Neuronal stem cell (in vitro differentiated cells): ENCODE measurements around the gene SORL1-AS1.

Source experiments
- DNase-seq: peaks from one replicate; pipeline ENCODE4 v3.0.0-alpha.2; 2013; ENCODE audit warnings: low spot score
- H2AFZ ChIP-seq: one replicate; pipeline ENCODE4 v1.6.1; 2013; ENCODE audit warnings: mild to moderate bottlenecking, low read length, inconsistent platforms
- H2AK5ac ChIP-seq: 2 replicates; pipeline ENCODE4 v1.6.1; 2013; ENCODE audit warnings: low read depth, mild to moderate bottlenecking, inconsistent platforms, low read length, moderate library complexity, mixed read lengths
- H2BK120ac ChIP-seq: 2 replicates; pipeline ENCODE4 v1.6.1; 2013; ENCODE audit warnings: low read depth, mild to moderate bottlenecking, inconsistent platforms, low read length, moderate library complexity, mixed read lengths
- H2BK12ac ChIP-seq: one replicate; pipeline ENCODE4 v1.6.1; 2013; ENCODE audit warnings: low read length, inconsistent platforms
- H2BK15ac ChIP-seq: 2 replicates; pipeline ENCODE4 v1.6.1; 2013; ENCODE audit warnings: mild to moderate bottlenecking, low read length, inconsistent platforms, mixed read lengths
- H2BK5ac ChIP-seq: one replicate; pipeline ENCODE4 v1.6.1; 2013; ENCODE audit warnings: inconsistent platforms, mild to moderate bottlenecking, low read length, moderate library complexity
- H3K14ac ChIP-seq: one replicate; pipeline ENCODE4 v1.6.1; 2013; ENCODE audit warnings: low read length, inconsistent platforms
- H3K18ac ChIP-seq: 2 replicates; pipeline ENCODE4 v1.6.1; 2013; ENCODE audit warnings: low read length, inconsistent platforms
- H3K23ac ChIP-seq: 2 replicates; pipeline ENCODE4 v1.6.1; 2013; ENCODE audit warnings: low read depth, mild to moderate bottlenecking, mixed read lengths, low read length, inconsistent platforms; ENCODE audit not compliant: poor library complexity
- H3K27ac ChIP-seq: replicated peaks from 3 replicates; pipeline ENCODE4 v1.5.1; 2013; ENCODE audit warnings: low read length, inconsistent platforms
- H3K27me3 ChIP-seq, 3 experiments: 2 replicates each; pipeline ENCODE4 v1.6.1; 2013; ENCODE audit warnings: low read length in 3 of 3, mild to moderate bottlenecking in 2 of 3, inconsistent platforms in 1 of 3, low read depth in 1 of 3, mixed read lengths in 1 of 3, moderate library complexity in 1 of 3; ENCODE audit not compliant: control insufficient read depth in 3 of 3, insufficient read depth in 3 of 3
- H3K36me3 ChIP-seq, 2 donors: replicated peaks in 1 of 2; 2 replicates each; pipeline ENCODE4 v1.6.1; 2013; ENCODE audit warnings: low read length in 2 of 2; ENCODE audit not compliant: control insufficient read depth in 2 of 2, insufficient read depth in 2 of 2
- H3K4ac ChIP-seq: 2 replicates; pipeline ENCODE4 v1.6.1; 2013; ENCODE audit warnings: inconsistent platforms, mild to moderate bottlenecking, low read length, moderate library complexity
- H3K4me1 ChIP-seq, 2 donors: 1 replicate in 1 of 2; 2 replicates in 1 of 2; pipeline ENCODE4 v1.6.1; 2013; ENCODE audit warnings: low read length in 2 of 2, low read depth in 1 of 2; ENCODE audit not compliant: control insufficient read depth in 2 of 2, insufficient read depth in 1 of 2
- H3K4me2 ChIP-seq: one replicate; pipeline ENCODE4 v1.6.1; 2013; ENCODE audit warnings: mild to moderate bottlenecking, low read length, inconsistent platforms; ENCODE audit not compliant: insufficient read depth, poor library complexity, severe bottlenecking
- H3K4me3 ChIP-seq, 2 donors: 2 replicates each; pipeline ENCODE4 v1.5.1; 2013; ENCODE audit warnings: low read length in 2 of 2, mild to moderate bottlenecking in 2 of 2, inconsistent platforms in 1 of 2, moderate library complexity in 1 of 2
- H3K79me1 ChIP-seq: one replicate; pipeline ENCODE4 v1.6.1; 2013; ENCODE audit warnings: low read depth, mild to moderate bottlenecking, inconsistent platforms, low read length, moderate library complexity
- H3K9ac ChIP-seq: one replicate; pipeline ENCODE4 v1.6.1; 2013; ENCODE audit warnings: mild to moderate bottlenecking, low read depth, low read length, inconsistent platforms; ENCODE audit not compliant: poor library complexity
- H3K9me3 ChIP-seq, 2 donors: replicated peaks in 1 of 2; 2 replicates each; pipeline versions ENCODE3 to v1.6.1; 2013; ENCODE audit warnings: low read length in 2 of 2, mild to moderate bottlenecking in 2 of 2, inconsistent platforms in 1 of 2, low read depth in 1 of 2, mixed read lengths in 1 of 2, moderate library complexity in 1 of 2; ENCODE audit not compliant: control insufficient read depth in 2 of 2, insufficient read depth in 1 of 2
- H4K8ac ChIP-seq: one replicate; pipeline ENCODE4 v1.6.1; 2013; ENCODE audit warnings: low read depth, mild to moderate bottlenecking, inconsistent platforms, low read length, moderate library complexity
- H4K91ac ChIP-seq: one replicate; pipeline ENCODE4 v1.6.1; 2013; ENCODE audit warnings: low read length, low read depth, mild to moderate bottlenecking, inconsistent platforms; ENCODE audit not compliant: poor library complexity
- WGBS, 2 donors: extraction: QIAGEN DNeasy Blood & Tissue Kit; methylation state at CpG; one replicate each; pipeline ENCODE4 v1.1.7; 2013; ENCODE audit warnings: missing lambda C conversion rate in 2 of 2, mixed read lengths in 1 of 2; ENCODE audit not compliant: insufficient read length in 2 of 2, insufficient replicate concordance in 1 of 2; ENCODE audit errors: extremely low coverage in 2 of 2; 5-methylcytosine and 5-hydroxymethylcytosine counted together

Gene SORL1-AS1

GRCh38 chr11:121435551-121436511 is 16.9 kb downstream of the SORL1-AS1 start:
- peaks cover 0 to 8% (median 3%) of the 10 kb centered on the region in 3 experiments for H3K27me3 ChIP-seq
- no peak for DNase-seq
- WGBS, 2 donors = no CpG with 5 or more reads among the region's 3 CpGs

GRCh38 chr11:121435132-121435531 is 17.6 kb downstream of the SORL1-AS1 start:
- H2AFZ ChIP-seq = no peak overlapping the region
- H3K23ac ChIP-seq = no peak overlapping the region
- H3K27me3 ChIP-seq = peaks cover 0 to 8% (median 3%) of the 10 kb centered on the region in 3 experiments
- no peak overlapping the region for H3K9ac ChIP-seq
- no peak overlapping the region for H3K4me3 ChIP-seq
- H4K91ac ChIP-seq = no peak overlapping the region
- H3K27ac ChIP-seq = no peak overlapping the region
- DNase-seq = no peak
- no peak overlapping the region for H3K18ac ChIP-seq
- no CpG with 5 or more reads among the region's 4 CpGs for WGBS, 2 donors
- peaks cover 0 to 2% of the 10 kb centered on the region in 2 donors for H3K4me1 ChIP-seq
- H2BK15ac ChIP-seq = no peak overlapping the region
- H3K36me3 ChIP-seq = no peaks in the 10 kb centered on the region
- no peak overlapping the region for H2AK5ac ChIP-seq
- no peak overlapping the region for H2BK12ac ChIP-seq
- H3K4ac ChIP-seq = no peak overlapping the region
- H3K9me3 ChIP-seq = no peaks in the 10 kb centered on the region
- no peak overlapping the region for H2BK120ac ChIP-seq
- no peak overlapping the region for H3K14ac ChIP-seq
- no peak overlapping the region for H3K4me2 ChIP-seq
- H3K79me1 ChIP-seq = no peaks in the 10 kb centered on the region
- no peak overlapping the region for H4K8ac ChIP-seq
- no peak overlapping the region for H2BK5ac ChIP-seq

More at GRCh38 chr11:121435551-121436511, 16.9 kb downstream of the SORL1-AS1 start:
- Histone ChIP-seq H2BK120ac (no peak overlapping the region), H3K18ac (no peak overlapping the region), H3K4me1 (peaks cover 0 to 2% of the 10 kb centered on the region in 2 donors), H2BK15ac (no peak overlapping the region), H2BK12ac (no peak overlapping the region), H4K91ac (no peak overlapping the region), H3K36me3 (no peaks in the 10 kb centered on the region), H3K4me3 (no peak overlapping the region), H3K23ac (no peak overlapping the region), H2AFZ (no peak overlapping the region), H3K14ac (no peak overlapping the region), H3K79me1 (no peaks in the 10 kb centered on the region), H2BK5ac (no peak overlapping the region), H3K9ac (no peak overlapping the region), H4K8ac (no peak overlapping the region), H3K4me2 (no peak overlapping the region), H3K27ac (no peak overlapping the region), H3K4ac (no peak overlapping the region), H3K9me3 (no peaks in the 10 kb centered on the region), H2AK5ac (no peak overlapping the region)

GRCh38 chr11:121431820-121432526 is 20.8 kb downstream of the SORL1-AS1 start:
- no peak overlapping the region for H3K14ac ChIP-seq
- H2AFZ ChIP-seq = no peak overlapping the region
- no CpG with 5 or more reads among the region's 4 CpGs for WGBS, 2 donors
- H2BK120ac ChIP-seq = no peak overlapping the region
- H2AK5ac ChIP-seq = no peak overlapping the region
- H4K91ac ChIP-seq = no peak overlapping the region
- H3K9me3 ChIP-seq = no peaks in the 10 kb centered on the region
- no peaks in the 10 kb centered on the region for H3K79me1 ChIP-seq
- H2BK12ac ChIP-seq = no peak overlapping the region
- peaks cover 0 to 3% of the 10 kb centered on the region in 2 donors for H3K4me1 ChIP-seq
- no peaks in the 10 kb centered on the region for H3K36me3 ChIP-seq
- no peak overlapping the region for H3K18ac ChIP-seq
- no peak overlapping the region for H3K9ac ChIP-seq
- H3K27ac ChIP-seq = no peak overlapping the region
- H4K8ac ChIP-seq = no peak overlapping the region
- no peak overlapping the region for H3K23ac ChIP-seq
- H3K4me3 ChIP-seq = no peak overlapping the region
- no peak overlapping the region for H2BK15ac ChIP-seq
- no peak overlapping the region for H2BK5ac ChIP-seq
- H3K27me3 ChIP-seq = peaks cover 0 to 21% (median 3%) of the 10 kb centered on the region in 3 experiments
- DNase-seq = no peak
- no peak overlapping the region for H3K4ac ChIP-seq
- H3K4me2 ChIP-seq = no peak overlapping the region

GRCh38 chr11:121429556-121429955 is 23.2 kb downstream of the SORL1-AS1 start:
- Histone ChIP-seq H3K23ac (no peak overlapping the region), H3K14ac (no peak overlapping the region), H2AK5ac (no peak overlapping the region), H3K27me3 (peaks cover 0 to 25% (median 3%) of the 10 kb centered on the region in 3 experiments), H3K4me3 (no peak overlapping the region), H3K4me1 (peaks cover 0 to 5% of the 10 kb centered on the region in 2 donors), H2BK15ac (no peak overlapping the region), H4K8ac (no peak overlapping the region), H3K36me3 (no peaks in the 10 kb centered on the region), H3K27ac (no peak overlapping the region), H2BK12ac (no peak overlapping the region), H3K79me1 (no peaks in the 10 kb centered on the region), H2BK5ac (no peak overlapping the region), H3K4ac (no peak overlapping the region), H3K9me3 (peaks cover 0 to 4% of the 10 kb centered on the region in 2 donors), H2AFZ (no peak overlapping the region), H3K9ac (no peak overlapping the region), H3K18ac (no peak overlapping the region), H2BK120ac (no peak overlapping the region), H4K91ac (no peak overlapping the region), H3K4me2 (no peak overlapping the region)
- WGBS, 2 donors = no CpG with 5 or more reads among the region's 3 CpGs
- no peak for DNase-seq
